IPS DF 6.9 (cell line): ENCODE measurements around the gene SPRED2.

ENCODE experiments used
- DNase-seq: peaks from one replicate; pipeline ENCODE4 v3.0.0-alpha.2; 2013; ENCODE audit warnings: low read depth, low spot score
- H3K27ac ChIP-seq: one replicate; pipeline ENCODE4 v1.5.1; 2013; ENCODE audit warnings: low read length, control low read depth
- H3K27me3 ChIP-seq: 2 replicates; pipeline ENCODE4 v1.6.1; 2013; ENCODE audit warnings: mild to moderate bottlenecking, low read length; ENCODE audit not compliant: control insufficient read depth, insufficient read depth
- H3K36me3 ChIP-seq: 2 replicates; pipeline ENCODE4 v1.6.1; 2013; ENCODE audit warnings: low read length; ENCODE audit not compliant: control insufficient read depth, insufficient read depth
- H3K4me1 ChIP-seq: 2 replicates; pipeline ENCODE4 v1.6.1; 2013; ENCODE audit warnings: low read length; ENCODE audit not compliant: control insufficient read depth, insufficient read depth
- H3K4me3 ChIP-seq: 2 replicates; pipeline ENCODE4 v1.5.1; 2013; ENCODE audit warnings: mild to moderate bottlenecking, low read length
- H3K9me3 ChIP-seq: 2 replicates; pipeline ENCODE4 v1.6.1; 2013; ENCODE audit warnings: low read length, inconsistent platforms; ENCODE audit not compliant: control insufficient read depth, insufficient read depth
- WGBS: extraction: QIAGEN DNeasy Blood & Tissue Kit; methylation state at CpG from one replicate; pipeline ENCODE4 v1.1.7; 2013; ENCODE audit warnings: mixed read lengths, missing lambda C conversion rate; ENCODE audit not compliant: insufficient read length, insufficient coverage; 5-methylcytosine and 5-hydroxymethylcytosine counted together

The SPRED2 gene

DNA sequence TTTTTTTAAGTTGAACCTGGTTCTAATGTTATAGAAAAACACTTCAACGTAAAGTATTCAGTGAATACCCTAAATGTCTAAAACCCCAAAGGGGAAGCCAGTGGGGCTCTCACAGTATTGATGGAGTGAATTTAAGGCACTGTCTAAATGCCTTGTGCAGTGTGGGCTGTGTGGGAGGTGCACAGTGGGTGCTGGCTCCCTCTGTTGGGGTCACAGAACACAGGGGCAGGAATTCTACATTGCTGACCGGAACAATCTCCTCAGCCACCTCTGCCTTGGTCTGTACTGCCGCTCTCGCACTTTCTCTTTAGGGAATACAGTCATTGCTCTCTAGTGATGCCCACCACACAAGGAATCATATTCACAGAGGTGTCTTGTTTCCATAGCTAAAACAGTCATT, 45.4 kb downstream of the SPRED2 start:
- H3K27me3 ChIP-seq, result no peaks in the 10 kb centered on the region
- H3K4me3 ChIP-seq, result no peak overlapping the region
- no peak for DNase-seq
- H3K9me3 ChIP-seq, result no peaks in the 10 kb centered on the region
- WGBS, result no CpG with 5 or more reads among the region's 4 CpGs
- no peaks in the 10 kb centered on the region for H3K36me3 ChIP-seq
- no peaks in the 10 kb centered on the region for H3K4me1 ChIP-seq
- no peak overlapping the region for H3K27ac ChIP-seq

DNA sequence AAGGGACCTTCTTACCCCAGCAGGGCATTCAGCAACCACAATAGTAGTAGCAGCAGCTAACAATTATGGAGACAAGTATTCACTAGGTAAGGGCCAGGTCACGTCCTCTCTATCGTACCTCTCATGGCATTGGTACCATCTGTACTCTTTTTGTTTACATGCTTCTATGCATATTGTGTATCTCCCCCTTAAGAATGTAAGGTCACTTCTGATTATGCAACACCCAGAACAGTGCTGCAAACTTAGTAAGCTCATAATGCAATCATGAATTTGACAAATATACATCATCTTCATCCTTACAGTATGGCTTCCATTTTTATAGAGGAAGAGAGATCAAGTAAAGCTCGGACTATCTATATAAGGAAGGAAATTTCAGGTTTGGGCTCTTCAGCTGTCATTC, 46.1 kb downstream of the SPRED2 start:
- no CpG with 5 or more reads among the region's 3 CpGs for WGBS
- Histone ChIP-seq H3K4me1 (no peaks in the 10 kb centered on the region), H3K4me3 (no peak overlapping the region), H3K27ac (no peak overlapping the region), H3K36me3 (no peaks in the 10 kb centered on the region), H3K27me3 (no peaks in the 10 kb centered on the region), H3K9me3 (no peaks in the 10 kb centered on the region)
- no peak for DNase-seq

DNA sequence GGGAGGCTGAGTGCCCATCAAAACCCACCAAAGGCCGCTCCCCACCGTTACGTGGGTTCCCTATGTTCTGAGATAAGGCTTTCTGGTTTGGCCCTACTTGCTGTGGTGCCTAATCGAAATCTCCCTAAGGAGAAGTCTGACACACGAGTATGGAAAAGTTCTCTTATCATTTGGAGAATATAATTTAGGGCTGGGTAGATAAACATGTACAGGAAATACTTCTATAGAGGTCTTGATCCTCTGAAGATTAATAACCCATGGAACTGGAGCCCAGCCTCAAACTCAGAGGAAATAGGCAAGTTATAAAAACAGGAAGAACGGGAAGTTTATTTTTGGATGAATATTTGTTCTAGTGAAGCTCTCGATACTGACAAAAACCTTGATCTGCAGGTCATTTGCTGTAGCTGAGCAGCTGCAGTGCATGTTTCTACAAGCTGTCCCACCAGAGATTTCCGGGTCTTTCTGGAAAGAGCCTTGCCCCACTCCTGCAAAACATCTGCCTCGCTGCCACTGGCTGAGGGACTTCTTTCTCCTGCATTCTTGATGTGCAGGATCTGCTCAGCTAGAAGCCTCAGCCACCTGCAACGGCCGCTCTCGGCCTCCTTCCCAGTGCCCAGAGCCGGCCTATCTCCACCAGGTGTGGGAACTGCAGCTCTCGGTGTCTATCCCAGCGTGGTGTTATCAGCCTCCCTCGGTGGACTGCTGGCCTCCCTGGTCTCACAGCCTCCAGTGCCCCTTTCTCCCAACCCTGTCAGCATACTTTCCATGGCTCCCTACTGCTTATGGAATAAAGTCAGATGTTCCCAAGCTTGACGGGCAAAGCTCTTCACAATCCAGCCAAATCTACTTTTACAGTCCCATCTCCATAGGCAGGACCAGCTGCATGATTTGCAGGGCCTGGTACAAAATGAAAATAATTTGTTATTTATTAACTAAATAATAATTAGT, 48.6 kb downstream of the SPRED2 start:
- H3K4me1 ChIP-seq, result no peaks in the 10 kb centered on the region
- H3K4me3 ChIP-seq, result no peak overlapping the region
- no peaks in the 10 kb centered on the region for H3K9me3 ChIP-seq
- no peak overlapping the region for H3K27ac ChIP-seq
- DNase-seq, result no peak
- no CpG with 5 or more reads among the region's 17 CpGs for WGBS
- H3K27me3 ChIP-seq, result no peaks in the 10 kb centered on the region
- H3K36me3 ChIP-seq, result no peaks in the 10 kb centered on the region

DNA sequence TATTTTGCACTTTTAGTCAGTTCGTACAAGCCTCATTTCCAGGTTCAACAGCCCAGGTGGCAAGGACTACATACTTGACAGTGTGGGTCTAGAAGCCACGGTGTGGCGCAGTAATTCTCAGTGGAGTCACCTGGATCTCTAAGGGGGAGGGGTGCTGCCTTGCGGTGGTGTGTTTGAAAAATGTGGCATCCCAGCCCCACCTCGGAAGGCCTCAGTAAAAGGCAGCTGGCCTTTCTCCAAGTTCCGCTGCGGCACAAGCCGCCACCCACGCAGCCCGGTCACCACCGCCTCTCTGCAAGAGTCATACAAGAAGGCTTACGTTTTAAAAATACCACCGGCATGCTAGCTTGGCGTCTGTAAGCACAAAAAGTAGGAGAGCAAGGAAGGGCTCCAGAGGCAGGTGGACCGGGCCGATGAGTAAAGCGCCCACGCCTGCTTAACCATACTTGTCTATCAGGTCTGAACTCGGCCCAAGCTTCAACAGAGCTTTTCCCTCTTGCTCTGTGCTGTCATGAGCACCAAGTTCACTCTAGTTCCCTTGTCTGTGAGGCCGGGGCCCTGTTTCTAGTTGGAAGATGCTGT, 49.5 kb downstream of the SPRED2 start:
- Histone ChIP-seq H3K9me3 (no peaks in the 10 kb centered on the region), H3K27ac (no peak overlapping the region), H3K4me3 (no peak overlapping the region), H3K4me1 (no peaks in the 10 kb centered on the region), H3K27me3 (no peaks in the 10 kb centered on the region), H3K36me3 (no peaks in the 10 kb centered on the region)
- DNase-seq, result no peak
- WGBS, result no CpG with 5 or more reads among the region's 20 CpGs

DNA sequence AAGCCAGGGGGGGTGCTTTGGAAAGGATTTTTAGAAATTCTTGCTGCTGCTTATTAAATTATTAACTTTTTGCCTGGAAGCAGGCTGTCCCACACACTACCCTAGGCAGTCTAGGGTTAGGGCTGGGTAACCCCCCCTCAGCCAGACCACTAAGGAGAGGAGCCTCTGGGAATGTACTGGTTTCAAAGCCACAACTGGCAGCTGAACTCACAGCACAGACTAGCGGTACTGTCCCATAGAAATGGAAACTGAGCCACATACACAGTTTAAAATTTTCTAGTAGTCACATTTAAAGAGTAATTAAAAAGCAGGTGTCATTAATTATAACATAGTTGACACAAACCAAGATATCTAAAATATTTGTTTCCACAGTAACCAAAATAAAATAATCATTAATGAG, 50.1 kb downstream of the SPRED2 start:
- Histone ChIP-seq H3K27me3 (no peaks in the 10 kb centered on the region), H3K27ac (no peak overlapping the region), H3K4me3 (no peak overlapping the region), H3K36me3 (no peaks in the 10 kb centered on the region), H3K4me1 (peaks cover 4% of the 10 kb centered on the region; the same call in 1 of the 2 replicates), H3K9me3 (no peaks in the 10 kb centered on the region)
- DNase-seq, result no peak
- WGBS, result no CpG with 5 or more reads among the region's 1 CpG

DNA sequence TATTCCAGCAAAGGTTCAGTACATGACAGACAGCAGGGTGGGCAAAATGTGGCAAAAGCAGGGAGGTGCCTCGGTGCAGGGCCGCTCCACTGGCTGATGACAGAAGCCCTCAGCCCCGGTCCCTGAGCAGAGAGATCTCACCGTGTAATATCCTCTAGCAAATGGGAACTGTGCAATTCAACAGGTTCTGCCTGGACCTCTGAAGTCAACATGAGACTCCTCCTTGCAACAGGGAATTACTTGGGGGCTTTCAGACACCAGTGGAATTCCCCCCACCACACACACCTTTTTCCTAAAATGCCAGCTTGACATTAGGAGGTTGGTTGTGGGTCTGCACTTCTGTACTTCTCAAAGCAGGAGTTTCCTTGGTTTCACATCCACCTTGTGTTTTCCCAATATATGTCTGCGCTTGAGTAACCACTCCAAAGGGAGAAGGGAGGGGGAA, 50.8 kb downstream of the SPRED2 start:
- peaks cover 4% of the 10 kb centered on the region; the same call in 1 of the 2 replicates for H3K4me1 ChIP-seq
- no peaks in the 10 kb centered on the region for H3K36me3 ChIP-seq
- H3K27me3 ChIP-seq, result no peaks in the 10 kb centered on the region
- no peak overlapping the region for H3K27ac ChIP-seq
- H3K9me3 ChIP-seq, result no peaks in the 10 kb centered on the region
- no peak for DNase-seq
- no peak overlapping the region for H3K4me3 ChIP-seq
- WGBS, result no CpG with 5 or more reads among the region's 5 CpGs

DNA sequence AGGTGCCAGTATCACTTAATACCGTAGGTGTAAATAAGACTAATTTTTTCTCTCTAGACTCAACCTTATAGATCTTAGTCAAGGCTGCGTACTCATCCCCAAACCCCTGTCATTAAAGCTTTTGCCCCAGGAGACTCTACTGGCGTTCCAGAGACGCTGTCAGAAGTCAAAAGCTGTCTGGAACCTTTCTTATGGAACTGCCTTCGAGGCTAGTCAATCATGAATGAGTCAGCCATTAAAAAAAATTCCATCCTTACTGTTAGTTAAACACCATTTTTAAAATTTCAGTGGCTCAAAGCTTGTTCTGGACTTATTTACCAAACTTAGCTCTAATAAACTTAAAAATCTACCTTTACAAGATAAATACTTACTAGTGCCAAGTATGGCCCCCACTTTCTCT, 52.1 kb downstream of the SPRED2 start:
- H3K4me1 ChIP-seq, result peaks cover 4% of the 10 kb centered on the region; the same call in 1 of the 2 replicates
- no peak for DNase-seq
- H3K27ac ChIP-seq, result no peak overlapping the region

DNA sequence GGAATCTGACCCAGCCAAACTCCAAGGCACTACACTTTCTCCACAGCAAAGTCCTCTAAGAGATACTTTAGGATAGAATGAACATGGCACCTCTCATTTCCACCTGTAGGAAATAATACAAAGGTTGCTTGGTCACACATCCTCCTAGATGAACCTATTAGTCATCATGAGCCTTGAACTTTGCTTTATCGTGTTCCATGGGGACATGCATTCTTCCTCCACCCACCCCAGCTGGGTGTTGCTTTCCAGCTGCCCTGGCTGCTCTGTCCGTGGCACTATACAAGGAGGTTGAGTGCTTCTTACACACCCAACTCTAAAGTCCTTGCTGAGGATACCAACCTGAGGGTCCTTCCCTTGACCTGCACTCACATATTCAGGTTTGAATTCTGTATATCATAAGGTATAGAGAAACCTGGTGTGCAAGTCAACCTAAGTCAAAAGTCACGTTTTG, 52.7 kb downstream of the SPRED2 start:
- Histone ChIP-seq H3K4me1 (peaks cover 4% of the 10 kb centered on the region; the same call in 1 of the 2 replicates), H3K27ac (no peak overlapping the region), H3K4me3 (no peak overlapping the region), H3K27me3 (no peaks in the 10 kb centered on the region), H3K36me3 (no peaks in the 10 kb centered on the region), H3K9me3 (no peaks in the 10 kb centered on the region)
- DNase-seq, result no peak
- no CpG with 5 or more reads among the region's 3 CpGs for WGBS

More for the DNA sequence above, 52.1 kb downstream of the SPRED2 start:
- Histone ChIP-seq H3K9me3 (no peaks in the 10 kb centered on the region), H3K27me3 (no peaks in the 10 kb centered on the region), H3K36me3 (no peaks in the 10 kb centered on the region), H3K4me3 (no peak overlapping the region)
- WGBS, result no CpG with 5 or more reads among the region's 5 CpGs

DNA sequence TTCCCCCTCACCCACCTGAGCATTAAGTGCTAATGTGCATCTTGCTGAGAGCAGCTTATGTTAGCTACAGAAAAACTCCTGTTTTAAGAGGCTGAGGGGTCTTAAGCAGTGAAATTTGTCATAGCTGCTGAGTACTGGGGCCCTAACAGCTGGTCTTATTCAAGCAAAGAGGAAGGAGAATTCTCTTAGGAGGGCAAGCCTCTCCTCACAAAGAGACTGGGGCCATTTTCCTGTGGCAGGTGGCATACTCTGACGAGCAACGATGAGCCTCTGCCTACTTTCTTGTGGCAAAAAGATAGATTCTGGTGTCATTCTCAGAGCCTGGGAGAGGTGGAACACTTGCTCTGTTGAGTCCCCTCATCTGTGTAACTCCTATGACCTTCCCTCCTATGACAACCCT, 53.2 kb downstream of the SPRED2 start:
- peaks cover 4% of the 10 kb centered on the region; the same call in 1 of the 2 replicates for H3K4me1 ChIP-seq
- DNase-seq, result no peak
- WGBS, result no CpG with 5 or more reads among the region's 2 CpGs
- no peak overlapping the region for H3K4me3 ChIP-seq
- H3K27me3 ChIP-seq, result no peaks in the 10 kb centered on the region
- H3K36me3 ChIP-seq, result no peaks in the 10 kb centered on the region
- H3K9me3 ChIP-seq, result no peaks in the 10 kb centered on the region
- no peak overlapping the region for H3K27ac ChIP-seq

DNA sequence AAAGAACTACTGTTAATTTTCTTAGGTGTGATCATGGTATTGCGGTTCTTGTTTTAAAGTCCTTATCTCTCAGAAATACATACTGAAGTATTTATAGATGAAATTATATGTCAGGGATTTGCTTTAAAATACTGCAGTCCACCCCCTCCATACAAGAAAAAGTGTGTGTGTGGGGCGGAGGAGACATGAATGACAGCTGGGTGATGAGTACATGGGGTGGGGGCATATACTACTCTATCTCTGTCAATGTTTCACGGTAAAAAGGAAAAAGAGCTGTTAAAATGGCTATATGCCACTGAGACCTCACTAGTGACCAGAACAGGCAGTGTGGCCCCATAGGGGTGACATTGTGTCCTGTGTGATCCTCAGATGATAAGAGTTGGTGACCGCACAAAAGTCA, 54.1 kb downstream of the SPRED2 start:
- Histone ChIP-seq H3K27ac (no peak overlapping the region), H3K9me3 (no peaks in the 10 kb centered on the region), H3K36me3 (no peaks in the 10 kb centered on the region), H3K4me1 (peaks cover 4% of the 10 kb centered on the region; the same call in 1 of the 2 replicates), H3K27me3 (no peaks in the 10 kb centered on the region), H3K4me3 (no peak overlapping the region)
- WGBS, result no CpG with 5 or more reads among the region's 4 CpGs
- no peak for DNase-seq
